Epithelial cell of alveolus of lung (primary cell): ENCODE data around the gene ABCC3. TPM values are rescaled to one million over a fixed set of nuclear protein-coding genes. Genes with fewer than 3 reads are reported as not detected.

Experiments
- total RNA-seq: library from RNA; depleted of rRNA; stranded (reverse); fragments of >200 nt; gene quantifications from 2 replicates; pipeline ENCODE4 v1.2.1, GENCODE V29; 2015

Gene ABCC3, protein sequence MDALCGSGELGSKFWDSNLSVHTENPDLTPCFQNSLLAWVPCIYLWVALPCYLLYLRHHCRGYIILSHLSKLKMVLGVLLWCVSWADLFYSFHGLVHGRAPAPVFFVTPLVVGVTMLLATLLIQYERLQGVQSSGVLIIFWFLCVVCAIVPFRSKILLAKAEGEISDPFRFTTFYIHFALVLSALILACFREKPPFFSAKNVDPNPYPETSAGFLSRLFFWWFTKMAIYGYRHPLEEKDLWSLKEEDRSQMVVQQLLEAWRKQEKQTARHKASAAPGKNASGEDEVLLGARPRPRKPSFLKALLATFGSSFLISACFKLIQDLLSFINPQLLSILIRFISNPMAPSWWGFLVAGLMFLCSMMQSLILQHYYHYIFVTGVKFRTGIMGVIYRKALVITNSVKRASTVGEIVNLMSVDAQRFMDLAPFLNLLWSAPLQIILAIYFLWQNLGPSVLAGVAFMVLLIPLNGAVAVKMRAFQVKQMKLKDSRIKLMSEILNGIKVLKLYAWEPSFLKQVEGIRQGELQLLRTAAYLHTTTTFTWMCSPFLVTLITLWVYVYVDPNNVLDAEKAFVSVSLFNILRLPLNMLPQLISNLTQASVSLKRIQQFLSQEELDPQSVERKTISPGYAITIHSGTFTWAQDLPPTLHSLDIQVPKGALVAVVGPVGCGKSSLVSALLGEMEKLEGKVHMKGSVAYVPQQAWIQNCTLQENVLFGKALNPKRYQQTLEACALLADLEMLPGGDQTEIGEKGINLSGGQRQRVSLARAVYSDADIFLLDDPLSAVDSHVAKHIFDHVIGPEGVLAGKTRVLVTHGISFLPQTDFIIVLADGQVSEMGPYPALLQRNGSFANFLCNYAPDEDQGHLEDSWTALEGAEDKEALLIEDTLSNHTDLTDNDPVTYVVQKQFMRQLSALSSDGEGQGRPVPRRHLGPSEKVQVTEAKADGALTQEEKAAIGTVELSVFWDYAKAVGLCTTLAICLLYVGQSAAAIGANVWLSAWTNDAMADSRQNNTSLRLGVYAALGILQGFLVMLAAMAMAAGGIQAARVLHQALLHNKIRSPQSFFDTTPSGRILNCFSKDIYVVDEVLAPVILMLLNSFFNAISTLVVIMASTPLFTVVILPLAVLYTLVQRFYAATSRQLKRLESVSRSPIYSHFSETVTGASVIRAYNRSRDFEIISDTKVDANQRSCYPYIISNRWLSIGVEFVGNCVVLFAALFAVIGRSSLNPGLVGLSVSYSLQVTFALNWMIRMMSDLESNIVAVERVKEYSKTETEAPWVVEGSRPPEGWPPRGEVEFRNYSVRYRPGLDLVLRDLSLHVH (N-terminal part only)
- 5.2 and 13.9 TPM in 2 replicates for total RNA-seq

DNA sequence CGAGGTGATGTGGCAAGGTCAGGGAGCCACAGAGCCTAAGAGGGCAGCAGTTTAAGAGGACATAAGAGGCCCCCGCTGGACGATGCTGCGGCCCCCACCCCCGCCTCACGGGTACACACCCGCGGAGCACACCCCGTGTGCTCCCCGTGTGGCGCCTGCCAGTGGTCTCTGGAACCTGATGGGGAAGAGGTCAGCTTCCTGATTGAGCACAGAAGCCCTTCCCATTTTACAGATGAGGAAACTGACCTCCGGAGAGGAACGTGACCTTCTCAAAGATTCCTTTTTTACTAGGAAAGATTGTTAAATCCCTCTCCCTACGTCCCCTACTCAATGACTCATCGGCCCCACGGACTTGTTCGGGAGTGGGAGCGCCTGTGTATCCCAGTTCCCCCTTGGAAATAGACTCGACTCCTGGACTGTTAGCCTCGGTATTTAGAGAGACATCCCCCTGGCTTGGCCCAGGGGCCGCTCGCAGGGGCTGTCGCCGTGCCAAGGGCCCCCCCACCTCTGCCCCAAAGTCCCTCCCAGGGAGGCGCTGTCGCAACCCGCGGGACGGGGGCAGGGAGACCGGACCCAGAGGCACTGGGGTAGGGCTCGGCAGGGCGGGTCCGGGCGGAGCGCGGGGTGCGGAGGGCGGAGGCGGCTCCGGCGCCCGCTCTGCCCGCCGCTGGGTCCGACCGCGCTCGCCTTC is at the start of gene ABCC3:
TSS of gene ABCC3 (plus strand) at position 658 of the 691 bp plus-strand sequence. CDS start 56 bp downstream, outside the sequence.

GRCh38 chr17:50707289-50708049 is 72.8 kb downstream of the ABCC3 start, which contains the start of gene ANKRD40:
Gene ANKRD40, minus strand, starts transcription at chr17:50707914. Its CDS starts 260 bp downstream, at chr17:50707654.

GRCh38 chr17:50719144-50719923 is 84.7 kb downstream of the ABCC3 start, which contains the start of gene LUC7L3:
Gene LUC7L3, plus strand, starts transcription at chr17:50719603. Its CDS starts 130 bp downstream, at chr17:50719733.

Other genes starting within 250 kb of the ABCC3 start
- 92.0 and 210 TPM in 2 replicates for gene LRRC59, start 237.4 kb upstream of the ABCC3 start, total RNA-seq
- gene ACSF2, start 208.7 kb upstream of the ABCC3 start, total RNA-seq = 16.9 and 37.1 TPM in 2 replicates
- not detected in 2 replicates for gene CHAD, start 166.0 kb upstream of the ABCC3 start, total RNA-seq
- gene RSAD1, start 156.0 kb upstream of the ABCC3 start, total RNA-seq = 13.3 and 21.5 TPM in 2 replicates
- 0.78 and 0.80 TPM in 2 replicates for gene MYCBPAP, start 126.4 kb upstream of the ABCC3 start, total RNA-seq
- 0.08 and 0.26 TPM in 2 replicates for gene EPN3, start 102.1 kb upstream of the ABCC3 start, total RNA-seq
- 38.5 and 64.8 TPM in 2 replicates for gene SPATA20, start 87.7 kb upstream of the ABCC3 start, total RNA-seq
- under 0.01 and 0.96 TPM in 2 replicates for gene CACNA1G, start 74.2 kb upstream of the ABCC3 start, total RNA-seq
- 19.9 and 28.3 TPM in 2 replicates for gene ANKRD40, start 73.0 kb downstream of the ABCC3 start, total RNA-seq
- gene LUC7L3, start 84.7 kb downstream of the ABCC3 start, total RNA-seq = 8.5 and 41.8 TPM in 2 replicates
- not detected in 2 replicates for gene ANKRD40CL, start 132.6 kb downstream of the ABCC3 start, total RNA-seq
- not detected in 2 replicates for gene WFIKKN2, start 200.7 kb downstream of the ABCC3 start, total RNA-seq
- gene TOB1, start 231.5 kb downstream of the ABCC3 start, total RNA-seq = 5.8 and 12.7 TPM in 2 replicates